ENCODE results near the gene EIPR1.

EIPR1 gene

GRCh38 chr2:3265981-3266924 lies 111.4 kb downstream of the EIPR1 start:
- peak; percentile 10 to 82 for DNase-seq

- DNase-seq: no peak
These were observed 112.1 kb downstream of the EIPR1 start for GRCh38 chr2:3265471-3265870.

GRCh38 chr2:3264010-3264744 lies 113.4 kb downstream of the EIPR1 start:
- no peak for DNase-seq

GRCh38 chr2:3263487-3263886 lies 114.1 kb downstream of the EIPR1 start:
- no peak for DNase-seq

GRCh38 chr2:3262437-3263388 lies 114.9 kb downstream of the EIPR1 start:
- no peak for DNase-seq

- no peak for DNase-seq
These were observed 116.1 kb downstream of the EIPR1 start for GRCh38 chr2:3261511-3261910.

- no peak for DNase-seq
These were observed 116.7 kb downstream of the EIPR1 start for GRCh38 chr2:3260959-3261358.

GRCh38 chr2:3257826-3258225 lies 119.8 kb downstream of the EIPR1 start:
- DNase-seq: no peak

GRCh38 chr2:3257166-3257565 lies 120.5 kb downstream of the EIPR1 start:
- no peak for DNase-seq

- DNase-seq: no peak
These were observed 121.0 kb downstream of the EIPR1 start for GRCh38 chr2:3256605-3257004.

- DNase-seq: no peak
These were observed 121.5 kb downstream of the EIPR1 start for GRCh38 chr2:3256157-3256556.

GRCh38 chr2:3254442-3254941 lies 123.1 kb downstream of the EIPR1 start:
- DNase-seq: no peak

GRCh38 chr2:3253913-3254441 lies 123.6 kb downstream of the EIPR1 start:
- no peak for DNase-seq

GRCh38 chr2:3251946-3252345 lies 125.7 kb downstream of the EIPR1 start:
- DNase-seq: no peak

GRCh38 chr2:3249476-3249962 lies 128.1 kb downstream of the EIPR1 start:
- DNase-seq: no peak

GRCh38 chr2:3248754-3249475 lies 128.7 kb downstream of the EIPR1 start:
- no peak for DNase-seq

- no peak for DNase-seq
These were observed 130.5 kb downstream of the EIPR1 start for GRCh38 chr2:3246928-3247714.

GRCh38 chr2:3246406-3246805 lies 131.2 kb downstream of the EIPR1 start:
- no peak for DNase-seq

- no peak for DNase-seq
These were observed 133.1 kb downstream of the EIPR1 start for GRCh38 chr2:3244486-3244885.

GRCh38 chr2:3243804-3244203 lies 133.8 kb downstream of the EIPR1 start:
- DNase-seq: no peak

Measured in cerebellar nuclear complex (tissue), 1 donor.